Right hindlimb (tissue), 1 donor: ENCODE results near the gene RGS7.
"Not testable (repeated sequence)": the region's sequence is repeated elsewhere in the genome, so short reads cannot be mapped to it uniquely, and the experiment has no call there.

Experiments
- DNase-seq: peaks from one replicate; pipeline ENCODE4 v3.0.0-alpha.2; 2018

Gene RGS7

DNA sequence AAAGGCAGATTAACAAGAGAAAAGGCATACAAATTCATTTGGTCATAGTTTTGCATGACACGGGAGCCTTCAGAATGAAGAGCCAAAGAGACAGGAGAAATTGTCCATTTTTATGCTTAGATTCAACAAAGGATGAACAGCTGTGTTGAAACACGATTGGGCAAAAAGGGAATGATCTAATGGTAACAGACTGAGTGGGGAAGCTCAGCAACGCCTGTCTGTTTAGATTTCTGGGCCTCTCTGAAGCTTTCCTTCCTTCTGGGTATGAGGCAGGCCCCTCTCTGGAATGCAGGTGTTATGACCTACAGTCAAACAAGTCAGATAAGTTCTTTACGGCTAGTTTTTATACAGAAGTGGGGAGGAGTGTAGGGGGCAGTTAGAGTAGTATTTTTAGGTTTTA, 154.6 kb downstream of the RGS7 start:
- DNase-seq, result no peak

DNA sequence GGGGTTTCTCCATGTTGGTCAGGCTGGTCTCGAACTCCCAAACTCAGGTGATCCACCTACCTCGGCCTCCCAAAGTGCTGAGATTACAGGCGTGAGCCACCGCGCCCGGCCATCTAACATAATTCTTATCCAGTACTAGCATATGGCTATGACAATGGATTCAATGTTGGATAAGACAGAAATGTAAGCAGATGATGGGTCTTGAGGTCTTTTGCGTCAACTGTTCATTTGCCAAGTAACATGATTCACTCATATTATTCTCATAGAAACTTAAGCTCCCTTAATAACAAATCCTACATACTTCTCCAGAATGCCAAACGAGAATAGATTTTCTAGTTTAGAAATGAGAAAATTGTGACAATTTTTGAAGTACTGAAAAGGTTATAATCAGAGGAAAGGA, 170.3 kb downstream of the RGS7 start:
- DNase-seq, result no peak

DNA sequence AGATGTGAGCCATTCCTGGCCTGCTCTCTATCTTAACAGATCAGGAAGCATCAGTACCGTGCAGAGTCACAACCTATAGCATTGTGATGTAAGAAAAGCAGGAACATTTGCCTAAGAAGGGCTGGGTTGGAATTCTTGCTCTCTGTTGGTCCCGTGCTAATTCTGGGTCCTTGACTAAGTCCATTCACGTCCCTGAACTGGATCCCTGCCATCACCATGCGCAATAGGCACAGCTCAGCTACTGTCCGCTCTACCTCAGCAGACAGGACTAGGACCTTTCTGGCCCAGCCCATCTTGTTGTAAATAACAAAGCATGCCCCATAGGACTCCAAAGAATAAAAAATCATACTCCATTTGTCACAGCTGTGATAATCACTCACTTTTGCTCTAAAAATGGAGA, 175.0 kb downstream of the RGS7 start:
- no peak for DNase-seq

DNA sequence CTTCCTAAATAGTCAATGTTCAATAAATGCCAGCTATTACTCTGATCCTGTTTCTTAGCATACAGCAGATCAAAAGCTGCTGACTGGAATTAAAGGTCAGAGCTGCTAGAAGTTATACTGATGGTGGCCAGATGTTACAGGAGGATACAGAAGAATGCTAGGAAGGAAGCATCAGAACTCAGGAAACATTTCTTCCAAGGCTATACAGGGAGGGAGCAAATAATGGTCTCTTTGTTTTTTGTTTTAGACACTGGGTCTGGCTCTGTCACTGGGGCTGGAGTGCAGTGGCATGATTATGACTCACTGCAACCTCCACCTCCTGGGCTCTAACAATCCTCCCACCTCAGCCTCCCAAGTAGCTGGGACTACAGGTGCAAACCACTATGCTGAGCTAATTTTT, 175.5 kb downstream of the RGS7 start:
- no peak for DNase-seq

DNA sequence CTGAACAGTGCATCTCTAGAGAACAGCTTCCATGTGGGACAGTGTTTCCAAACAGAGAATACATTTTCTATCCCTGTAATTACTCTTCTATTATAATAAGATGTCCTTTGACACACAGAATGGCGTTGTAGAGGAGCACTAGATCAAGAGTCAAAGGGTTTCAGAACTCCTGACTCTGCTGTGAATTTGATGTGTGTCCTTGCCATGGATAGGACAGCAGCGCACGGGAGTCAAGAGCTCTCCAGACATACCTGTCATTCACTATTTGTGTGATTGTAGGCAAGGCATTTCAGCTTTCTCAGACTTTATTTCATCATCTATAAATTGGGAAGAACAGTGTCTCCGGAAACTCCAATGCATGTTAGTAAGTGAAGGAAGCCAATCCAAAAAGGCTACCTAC, 176.4 kb downstream of the RGS7 start:
- no peak for DNase-seq

DNA sequence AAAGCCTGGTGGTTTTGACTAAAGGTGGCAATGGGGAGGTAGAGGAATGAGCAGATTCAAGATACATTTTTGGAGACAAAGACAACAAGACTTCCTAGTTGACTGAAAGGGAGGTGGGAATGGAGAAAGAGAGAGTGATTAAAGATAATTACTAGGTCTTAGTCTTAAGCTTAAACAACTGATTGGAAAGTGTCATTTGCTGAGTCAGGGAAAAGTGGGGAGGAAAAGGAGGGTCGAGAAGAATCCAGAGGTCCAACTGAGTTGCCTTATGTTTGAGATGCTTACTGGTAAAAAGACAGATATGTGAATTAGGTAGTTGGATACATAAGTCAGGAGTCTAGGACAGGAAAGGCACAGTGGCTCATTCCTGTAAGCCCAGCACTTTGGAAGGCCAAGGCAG, 179.3 kb downstream of the RGS7 start:
- DNase-seq, result no peak

DNA sequence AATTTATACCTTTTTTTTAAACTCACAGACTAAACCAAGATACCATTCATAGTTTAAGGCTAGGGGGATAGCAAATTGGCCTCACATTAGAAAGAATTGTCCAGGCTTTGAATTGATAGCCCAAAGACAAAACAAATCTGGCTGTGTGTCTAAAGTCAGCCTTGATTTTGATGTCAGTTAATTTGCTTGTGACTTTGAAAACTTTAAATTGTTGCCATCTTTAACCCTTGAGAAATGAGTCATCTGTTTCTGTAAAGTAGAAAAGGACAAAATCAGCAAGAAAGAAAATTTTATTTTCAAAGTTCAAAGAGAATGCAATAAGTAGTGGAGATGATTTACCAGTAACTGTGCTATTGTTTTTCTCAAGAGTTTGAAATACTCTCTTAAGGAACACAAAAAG, 184.5 kb downstream of the RGS7 start:
- no peak for DNase-seq

DNA sequence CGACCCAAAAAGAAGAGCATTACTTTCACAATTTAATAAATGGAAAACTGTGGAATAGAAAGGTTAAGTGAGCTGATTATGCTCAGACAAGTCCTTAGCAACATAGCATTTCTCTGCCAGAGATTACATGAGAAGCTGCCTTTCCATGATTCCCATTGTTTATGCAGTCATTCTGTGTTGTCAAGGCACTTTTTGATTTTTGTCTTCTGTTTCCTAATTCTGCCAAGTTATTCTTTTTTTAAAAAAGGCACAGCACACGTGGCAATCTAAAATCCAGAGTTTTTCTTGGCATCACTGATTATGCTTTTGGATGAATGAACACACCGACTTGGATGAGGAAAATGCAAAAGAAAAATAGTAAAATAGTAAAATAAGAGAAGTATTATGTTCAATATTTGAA, 185.0 kb downstream of the RGS7 start:
- no peak for DNase-seq

DNA sequence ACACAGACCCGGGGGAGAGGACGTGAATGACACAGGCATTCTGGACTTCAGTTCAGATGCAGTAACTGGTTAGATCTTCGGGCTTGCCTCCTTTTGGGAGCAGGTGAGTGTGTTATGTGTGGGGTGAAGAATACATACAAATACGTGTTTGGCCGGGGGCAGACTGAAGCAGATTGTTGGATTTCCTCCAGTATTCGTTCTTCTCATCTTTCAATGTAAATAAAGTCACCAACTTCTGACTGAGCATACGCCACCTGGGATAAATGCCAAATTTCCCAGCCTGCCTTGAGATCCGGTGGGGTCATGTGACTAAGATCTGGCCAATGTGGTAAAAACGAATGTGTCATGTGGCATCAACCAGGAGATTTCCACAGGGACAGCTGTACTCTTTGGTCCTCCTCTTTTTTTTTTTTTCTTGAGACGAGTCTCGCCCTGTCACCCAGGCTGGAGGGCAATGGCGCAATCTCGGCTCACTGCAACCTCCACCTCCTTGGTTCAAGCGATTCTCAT, 189.8 kb downstream of the RGS7 start:
- no peak for DNase-seq

DNA sequence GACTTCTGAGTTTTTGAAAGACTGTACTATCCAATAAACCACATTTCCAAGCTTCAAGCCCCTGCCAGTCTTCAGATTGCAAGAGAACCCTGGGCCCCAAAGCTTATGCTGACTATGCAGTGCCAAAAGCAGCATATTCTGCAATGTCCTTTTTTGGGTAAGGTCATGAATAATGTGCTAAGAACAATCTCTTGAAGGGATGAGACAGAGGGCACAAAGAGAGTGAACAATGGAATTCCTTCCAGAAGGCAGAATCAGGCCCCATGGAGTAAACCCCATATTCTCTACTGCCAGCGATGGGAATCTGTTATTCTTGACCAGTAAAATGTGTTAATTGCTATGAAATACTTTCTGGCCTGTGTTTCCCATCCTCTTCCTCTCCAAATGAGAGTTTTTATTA, 190.4 kb downstream of the RGS7 start:
- no peak for DNase-seq

DNA sequence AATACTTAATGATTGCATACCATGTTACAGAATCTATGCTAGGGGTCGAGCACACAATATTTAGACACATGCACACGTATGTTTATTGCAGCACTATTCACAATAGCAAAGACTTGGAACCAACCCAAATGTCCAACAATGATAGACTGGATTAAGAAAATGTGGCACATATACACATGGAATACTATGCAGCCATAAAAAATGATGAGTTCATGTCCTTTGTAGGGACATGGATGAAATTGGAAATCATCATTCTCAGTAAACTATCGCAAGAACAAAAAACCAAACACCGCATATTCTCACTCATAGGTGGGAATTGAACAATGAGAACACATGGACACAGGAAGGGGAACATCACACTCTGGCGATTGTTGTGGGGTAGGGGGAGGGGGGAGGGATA, 191.7 kb downstream of the RGS7 start:
- DNase-seq, result not testable (repeated sequence)

DNA sequence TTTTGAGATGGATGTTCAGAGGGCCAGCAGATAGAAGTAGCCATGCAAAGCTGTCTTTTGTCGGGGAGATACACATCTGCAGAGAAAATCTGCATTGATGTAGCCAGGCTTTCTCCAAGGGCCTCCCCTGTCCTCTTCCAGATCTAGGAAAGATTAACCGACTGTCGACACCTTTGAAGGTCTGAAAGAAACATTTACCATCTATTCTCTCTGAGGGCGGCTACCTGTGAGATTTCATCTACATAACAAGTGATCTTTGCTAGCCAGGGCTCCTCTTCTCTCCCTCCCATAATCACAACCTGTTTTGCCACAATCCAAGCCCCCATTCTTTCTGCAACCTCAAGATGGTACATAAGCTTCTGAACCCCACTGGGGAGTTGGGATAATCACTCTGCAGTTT, 193.6 kb downstream of the RGS7 start:
- no peak for DNase-seq

DNA sequence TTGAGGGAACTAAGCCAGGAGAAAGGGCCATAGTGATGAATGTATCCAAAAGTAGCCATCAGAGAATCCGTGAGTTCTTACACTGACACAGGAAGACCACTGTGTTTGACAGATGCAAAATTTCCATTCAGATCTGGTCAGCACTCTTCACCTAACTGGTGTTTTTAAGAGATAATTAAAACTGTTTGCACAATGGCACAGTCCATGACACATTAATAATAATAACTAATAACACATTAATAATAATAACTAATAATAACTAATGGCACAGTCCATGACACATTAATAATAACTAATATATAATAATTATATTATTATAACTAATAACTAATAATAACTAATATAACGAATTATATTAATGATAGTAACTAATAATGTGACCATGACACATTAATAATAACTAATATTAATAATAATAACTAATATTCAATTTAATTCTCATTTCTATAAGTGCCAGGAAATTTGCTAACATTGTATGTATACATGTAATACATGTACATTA, 195.8 kb downstream of the RGS7 start:
- no peak for DNase-seq

DNA sequence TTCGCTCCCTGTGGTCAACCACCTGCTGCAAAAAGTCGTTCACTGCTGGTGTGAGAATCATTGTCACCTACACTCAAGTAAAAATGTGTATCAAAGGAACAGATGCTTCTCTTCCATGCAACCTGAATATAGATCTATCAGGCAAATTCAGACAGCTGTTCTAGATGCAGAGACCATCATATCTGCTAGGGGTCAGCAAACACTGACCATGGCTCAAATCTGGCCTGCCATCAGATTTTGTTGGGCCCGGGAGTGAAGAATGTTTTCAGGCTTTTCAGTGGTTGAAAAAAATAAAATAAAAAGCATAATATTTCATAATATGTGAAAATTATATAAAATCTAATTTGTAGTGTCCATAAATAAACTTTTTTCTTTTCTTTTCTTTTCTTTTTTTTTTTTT, 199.6 kb downstream of the RGS7 start:
- DNase-seq, result no peak

DNA sequence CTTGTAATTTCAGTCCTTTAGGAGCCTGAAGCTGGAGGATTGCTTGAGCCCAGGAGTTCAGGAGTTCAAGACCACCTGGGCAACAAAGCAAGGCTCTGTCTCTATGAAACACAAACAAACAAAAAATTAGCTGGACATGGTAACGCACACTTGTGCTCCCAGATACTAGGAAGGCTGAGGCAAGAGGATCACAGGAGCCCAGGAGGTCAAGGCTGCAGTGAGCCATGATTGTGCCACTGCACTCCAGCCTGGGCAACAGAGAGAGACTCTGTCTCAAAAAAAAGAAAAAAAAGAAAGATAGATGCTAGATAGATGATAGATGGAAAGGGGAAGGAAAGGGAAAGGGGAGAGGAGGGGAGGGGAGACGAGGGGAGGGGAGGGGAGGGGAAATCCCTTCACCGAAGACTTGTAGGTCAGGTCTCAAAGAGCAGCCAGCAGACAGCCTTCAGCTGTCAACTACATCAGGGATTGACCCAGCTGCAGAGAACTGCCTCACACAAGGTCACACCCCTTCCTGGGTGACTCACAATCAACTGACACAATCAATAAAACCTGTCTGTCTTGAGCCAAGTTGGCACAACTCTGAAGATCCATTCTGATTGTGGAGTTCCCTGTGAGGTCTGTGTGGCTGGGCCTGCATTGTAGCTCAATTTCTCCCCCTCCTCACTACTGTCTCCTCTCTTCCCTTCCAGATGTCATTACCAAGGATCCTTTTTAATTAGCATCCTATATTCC, 200.6 kb downstream of the RGS7 start:
- DNase-seq, result no peak

DNA sequence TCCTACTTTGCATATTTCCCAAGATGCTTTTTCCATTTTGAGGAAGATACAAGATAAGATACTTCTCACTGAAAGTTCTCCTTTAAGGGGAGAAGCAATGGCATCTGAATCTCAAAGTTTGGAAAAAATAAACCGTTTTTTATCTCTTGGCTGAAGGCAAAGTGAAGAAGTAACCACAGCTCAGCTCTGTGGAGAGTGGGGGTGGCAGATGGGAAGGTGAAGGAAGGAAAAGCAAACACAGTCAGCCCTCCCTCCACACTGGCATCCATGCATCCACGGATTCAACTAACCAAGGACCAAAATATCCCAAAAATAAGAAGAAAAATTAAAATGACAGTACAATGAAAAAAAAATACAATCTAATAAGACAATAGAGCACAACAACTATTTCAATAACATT, 211.1 kb downstream of the RGS7 start:
- DNase-seq, result no peak

DNA sequence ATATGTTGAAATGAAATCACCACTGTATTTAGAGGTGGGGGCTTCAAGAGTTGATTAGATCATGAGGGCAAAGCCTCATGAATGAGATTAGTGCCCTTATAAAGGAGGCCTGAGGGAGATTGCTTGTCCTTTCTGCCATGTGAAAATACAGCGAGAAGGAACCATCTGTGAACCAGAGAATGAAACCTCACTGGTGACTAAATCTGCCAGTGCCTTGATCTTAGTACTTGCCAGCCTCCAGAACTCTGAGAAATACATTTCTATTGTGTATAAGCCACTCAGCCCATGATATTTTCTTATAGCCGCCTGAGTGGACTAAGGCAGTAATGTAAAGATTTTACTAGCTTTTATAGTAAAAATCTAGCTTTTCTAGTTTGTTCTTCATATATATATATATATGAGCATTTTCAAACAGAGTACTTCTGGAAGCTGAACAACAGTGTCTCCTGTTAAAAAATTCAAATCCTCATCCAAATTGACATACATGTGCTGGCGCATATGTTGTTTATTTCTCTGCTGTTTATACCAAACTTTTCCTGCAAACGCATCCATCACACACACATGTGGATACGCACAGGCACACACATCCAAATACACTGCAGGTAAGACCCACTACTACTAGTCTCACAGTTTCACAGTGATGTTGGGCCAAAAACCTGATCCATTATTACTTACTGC, 213.1 kb downstream of the RGS7 start:
- no peak for DNase-seq

DNA sequence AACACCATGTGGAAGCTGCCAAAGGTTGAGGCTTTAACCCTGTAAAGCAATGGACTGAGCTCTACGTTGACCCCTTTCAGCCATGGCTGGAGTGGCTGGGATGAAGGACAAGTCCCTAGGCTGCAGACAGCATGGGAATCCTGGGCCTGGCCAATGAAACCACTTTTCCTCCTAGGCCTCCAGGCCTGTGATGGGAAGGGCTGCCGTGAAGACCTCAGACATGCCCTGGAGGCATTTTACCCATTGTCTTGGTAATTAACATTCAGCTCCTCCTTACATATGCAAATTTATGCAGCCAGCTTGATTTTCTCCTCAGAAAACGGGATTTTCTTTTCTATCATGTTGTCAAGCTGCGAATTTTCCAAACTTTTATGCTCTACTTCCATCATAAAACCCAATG, 214.5 kb downstream of the RGS7 start:
- no peak for DNase-seq

DNA sequence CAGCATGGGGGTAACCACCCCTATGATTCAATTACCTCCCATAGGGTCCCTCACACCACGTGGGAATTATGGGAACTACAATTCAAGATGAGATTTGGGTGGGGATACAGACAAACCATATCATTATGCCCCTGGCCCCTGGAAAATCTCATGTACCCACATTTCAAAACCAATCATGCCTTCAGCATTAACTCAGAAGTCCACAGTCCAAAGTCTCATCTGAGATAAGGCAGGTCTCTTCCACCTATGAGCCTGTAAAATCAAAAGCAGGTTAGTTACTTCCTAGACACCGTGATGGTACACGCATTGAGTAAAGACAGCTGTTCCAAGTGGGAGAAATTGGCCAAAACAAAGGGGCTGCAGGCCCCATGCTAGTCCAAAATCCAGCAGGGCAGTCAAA, 215.4 kb downstream of the RGS7 start:
- not testable (repeated sequence) for DNase-seq

DNA sequence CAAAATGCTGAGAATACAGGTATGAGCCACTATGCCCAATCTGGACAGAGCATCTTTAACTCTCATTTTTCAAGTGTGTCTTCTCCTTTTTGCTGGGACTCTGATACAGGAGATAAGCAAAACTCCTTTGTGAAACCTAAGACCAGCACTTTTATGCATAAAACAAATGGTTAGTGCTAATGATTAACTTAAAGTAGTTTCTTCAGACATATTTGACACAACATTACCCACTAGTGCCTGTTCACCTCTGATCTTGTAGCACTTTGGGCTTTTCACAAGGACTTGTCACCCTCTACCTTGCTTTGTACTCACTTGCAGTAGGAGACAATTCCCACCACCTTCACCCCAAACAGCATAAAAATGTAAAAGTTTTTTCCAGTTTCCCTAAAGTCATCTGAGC, 216.3 kb downstream of the RGS7 start:
- DNase-seq, result no peak

DNA sequence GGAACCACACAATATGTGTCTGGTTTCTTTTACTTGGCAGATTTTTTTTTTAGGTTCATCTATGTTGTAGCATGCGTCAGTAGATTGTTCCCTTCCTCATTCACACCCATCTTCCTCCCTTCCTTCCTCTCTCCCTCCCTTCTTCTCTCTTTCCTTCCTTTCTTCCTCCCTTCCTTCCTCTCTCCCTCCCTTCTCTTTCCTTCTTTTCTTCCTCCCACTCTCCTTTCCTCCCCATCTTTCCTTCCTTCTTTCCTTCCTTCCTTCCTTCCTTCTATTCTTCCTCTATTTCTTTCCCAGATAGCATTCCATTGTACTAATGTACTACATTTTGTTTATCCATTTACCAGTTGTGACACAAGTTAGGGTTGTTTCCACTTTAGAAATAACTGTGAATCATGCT, 218.0 kb downstream of the RGS7 start:
- DNase-seq, result no peak

DNA sequence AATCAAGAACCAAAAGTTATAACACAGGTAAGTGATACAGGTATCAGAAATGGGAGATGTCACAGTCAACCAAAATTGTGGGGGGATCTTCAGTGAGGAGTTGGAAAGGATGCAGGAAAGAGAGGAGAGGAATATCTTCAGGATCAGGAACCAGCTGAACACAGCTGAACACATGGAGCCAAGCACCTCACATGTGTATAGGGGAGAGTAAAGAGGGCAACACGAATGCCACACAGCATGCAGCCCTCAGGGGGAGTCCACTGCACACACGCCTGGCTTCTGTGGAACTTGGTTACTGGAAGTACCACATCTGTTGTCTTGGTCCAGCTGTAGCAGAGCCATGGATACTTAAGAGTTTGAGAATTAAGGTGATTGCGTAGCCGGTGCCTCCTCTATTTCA, 218.8 kb downstream of the RGS7 start:
- DNase-seq, result no peak

DNA sequence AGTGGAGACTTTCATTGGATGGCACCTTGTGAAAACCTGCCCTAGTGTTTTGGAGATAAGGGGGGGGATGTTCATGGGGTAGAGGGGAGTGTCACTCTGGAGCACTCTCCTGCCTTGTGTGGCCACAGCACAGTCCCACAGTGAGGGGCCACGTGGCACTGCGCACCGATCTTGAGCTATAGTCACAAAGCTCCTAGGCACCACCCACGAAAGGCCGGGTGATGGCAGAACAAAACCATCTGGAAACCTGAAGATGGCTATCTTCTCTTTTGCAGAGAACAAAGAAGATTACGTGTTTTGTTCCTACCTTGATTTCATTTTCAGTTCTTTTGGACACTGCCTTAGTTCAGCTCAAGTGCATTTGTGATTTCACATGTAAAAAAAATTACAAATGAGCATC, 220.6 kb downstream of the RGS7 start:
- DNase-seq, result no peak

DNA sequence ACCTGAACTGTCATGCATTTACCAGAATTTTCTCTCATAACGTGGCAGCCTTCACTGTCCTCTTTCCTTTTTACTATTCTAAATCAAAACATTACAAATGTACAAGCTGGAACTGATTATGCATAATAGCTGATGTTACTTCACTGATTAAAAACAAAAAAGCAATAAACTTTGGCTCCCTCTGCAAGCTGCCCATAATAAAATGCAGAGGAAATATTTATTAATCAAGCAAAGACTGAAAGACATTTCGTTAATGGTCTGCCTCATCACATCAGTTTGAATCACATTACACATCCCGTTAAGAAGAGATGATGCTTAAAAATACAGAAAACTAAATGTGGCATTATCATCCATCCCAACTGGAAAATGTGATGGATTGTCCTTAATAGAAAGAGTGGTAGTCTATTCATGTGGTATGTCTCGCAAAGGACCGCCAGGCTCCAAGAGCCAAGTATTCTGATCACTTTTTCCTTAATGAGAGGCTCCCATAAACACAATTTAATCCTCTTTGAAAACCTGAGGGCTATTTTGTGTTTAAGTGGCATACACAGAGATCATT, 225.3 kb downstream of the RGS7 start:
- DNase-seq, result no peak
